ENCODE results near the gene C1orf141. TPM values are rescaled to one million over a fixed set of nuclear protein-coding genes. Genes with fewer than 3 reads are reported as not detected.

Gene C1orf141
- total and polyA plus RNA-seq, 9 donors, result 0.54 TPM; not detected in 8

DNA sequence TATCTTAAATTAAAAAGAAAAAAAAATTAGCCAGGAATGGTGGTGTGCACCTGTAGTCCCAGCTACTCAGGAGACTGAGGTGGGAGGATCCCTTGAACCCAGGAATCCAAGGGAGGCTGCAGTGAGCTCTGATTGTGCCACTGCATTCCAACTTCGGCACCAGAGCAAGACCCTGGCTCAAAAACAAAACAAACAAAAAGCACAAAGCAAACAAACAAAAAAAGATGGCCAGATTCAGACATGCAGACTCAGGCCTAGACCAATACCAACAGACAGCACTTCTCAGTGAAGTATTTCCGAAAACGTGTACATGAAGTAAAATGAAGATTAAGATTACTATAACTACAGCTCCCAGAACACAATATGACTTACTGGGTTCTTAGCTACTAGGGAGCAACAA lies 91.4 kb downstream of the C1orf141 start:
- no peak overlapping the region for H3K4me3 ChIP-seq (ENCODE audit: low read length)
- peaks cover 36% of the 10 kb centered on the region for H3K36me3 ChIP-seq (ENCODE audit: control insufficient read depth, insufficient read depth, low read length)
- no peaks in the 10 kb centered on the region for H3K9me3 ChIP-seq (replicated peaks; ENCODE audit: control insufficient read depth, low read depth, low read length)
- no peak for DNase-seq
- no peaks in the 10 kb centered on the region for H3K27me3 ChIP-seq (ENCODE audit: control insufficient read depth, insufficient read depth, low read length)
- no peak overlapping the region for H3K27ac ChIP-seq (ENCODE audit: low read length)
- no CpG with 5 or more reads among the region's 3 CpGs for WGBS (ENCODE audit: insufficient coverage)
- H3K4me1 ChIP-seq (ENCODE audit: control insufficient read depth, insufficient read depth, low read length), result no peaks in the 10 kb centered on the region

Other genes starting within 250 kb of the C1orf141 start
- 9.2 TPM for gene DNAI4, start 210.1 kb downstream of the C1orf141 start, total RNA-seq
- 1 to 10 TPM; 2.1 to 4.0 (median 3.3) TPM for gene DNAI4, start 210.1 kb downstream of the C1orf141 start, polyA plus RNA-seq (ENCODE audit: insufficient read depth in 1 of 8, insufficient read length in 8 of 8, low replicate concordance in 1 of 8)
- gene MIER1, start 210.0 kb downstream of the C1orf141 start, total RNA-seq, result 27.0 TPM
- 10 to 100 TPM; 16.4 to 26.7 (median 21.7) TPM for gene MIER1, start 210.0 kb downstream of the C1orf141 start, polyA plus RNA-seq (ENCODE audit: insufficient read depth in 1 of 8, insufficient read length in 8 of 8, low replicate concordance in 1 of 8)
- 6.3 TPM for gene SLC35D1, start 80.8 kb downstream of the C1orf141 start, total RNA-seq
- gene SLC35D1, start 80.8 kb downstream of the C1orf141 start, polyA plus RNA-seq (ENCODE audit: insufficient read depth in 1 of 8, insufficient read length in 8 of 8, low replicate concordance in 1 of 8), result 1 to 10 TPM; 6.0 to 9.0 (median 6.9) TPM
- 0.04 TPM for gene IL23R, start 31.5 kb upstream of the C1orf141 start, total RNA-seq
- gene IL23R, start 31.5 kb upstream of the C1orf141 start, polyA plus RNA-seq (ENCODE audit: insufficient read depth in 1 of 8, insufficient read length in 8 of 8, low replicate concordance in 1 of 8), result under 1 TPM in 3 of 8 donors, not detected in 5; 0.05 to 0.12 (median 0.07) TPM
- gene IL12RB2, start 172.9 kb upstream of the C1orf141 start, total RNA-seq, result 1.2 TPM
- 1 to 10 TPM in 2 of 8 donors, under 1 TPM in 6; 0.52 to 1.4 (median 0.84) TPM for gene IL12RB2, start 172.9 kb upstream of the C1orf141 start, polyA plus RNA-seq (ENCODE audit: insufficient read depth in 1 of 8, insufficient read length in 8 of 8, low replicate concordance in 1 of 8)

Measured in muscle of leg (tissue), 11 donors.